ENCODE data around the gene HIF1A. TPM values are rescaled to one million over a fixed set of nuclear protein-coding genes. Genes with fewer than 3 reads are reported as not detected.
"Not testable (repeated sequence)": the region's sequence is repeated elsewhere in the genome, so short reads cannot be mapped to it uniquely, and the experiment has no call there.

HIF1A gene
- total RNA-seq, 1 donor from 2014 or later: 326 TPM

DNA sequence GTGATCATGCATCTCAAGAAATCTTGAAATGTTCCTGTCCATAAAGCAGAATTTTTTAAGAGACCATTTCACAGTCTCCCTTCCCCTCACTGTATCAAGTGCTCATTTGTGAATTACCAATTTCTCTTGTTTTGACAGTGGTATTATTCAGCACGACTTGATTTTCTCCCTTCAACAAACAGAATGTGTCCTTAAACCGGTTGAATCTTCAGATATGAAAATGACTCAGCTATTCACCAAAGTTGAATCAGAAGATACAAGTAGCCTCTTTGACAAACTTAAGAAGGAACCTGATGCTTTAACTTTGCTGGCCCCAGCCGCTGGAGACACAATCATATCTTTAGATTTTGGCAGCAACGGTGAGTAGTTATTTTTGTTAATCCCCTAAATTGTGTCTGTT lies 41.4 kb downstream of the HIF1A start:
- Mint-ChIP-seq H3K27me3 (ENCODE audit: unreplicated experiment) (no peaks in the 10 kb centered on the region), H3K27ac (ENCODE audit: unreplicated experiment) (peak overlapping the region; percentile 20), H3K9me3 (ENCODE audit: unreplicated experiment) (no peaks in the 10 kb centered on the region), H3K36me3 (ENCODE audit: unreplicated experiment) (peaks cover 63% of the 10 kb centered on the region), H3K4me3 (ENCODE audit: unreplicated experiment) (no peak overlapping the region), H3K4me1 (ENCODE audit: unreplicated experiment) (no peaks in the 10 kb centered on the region)
- TF ChIP-seq, protein P1, sequence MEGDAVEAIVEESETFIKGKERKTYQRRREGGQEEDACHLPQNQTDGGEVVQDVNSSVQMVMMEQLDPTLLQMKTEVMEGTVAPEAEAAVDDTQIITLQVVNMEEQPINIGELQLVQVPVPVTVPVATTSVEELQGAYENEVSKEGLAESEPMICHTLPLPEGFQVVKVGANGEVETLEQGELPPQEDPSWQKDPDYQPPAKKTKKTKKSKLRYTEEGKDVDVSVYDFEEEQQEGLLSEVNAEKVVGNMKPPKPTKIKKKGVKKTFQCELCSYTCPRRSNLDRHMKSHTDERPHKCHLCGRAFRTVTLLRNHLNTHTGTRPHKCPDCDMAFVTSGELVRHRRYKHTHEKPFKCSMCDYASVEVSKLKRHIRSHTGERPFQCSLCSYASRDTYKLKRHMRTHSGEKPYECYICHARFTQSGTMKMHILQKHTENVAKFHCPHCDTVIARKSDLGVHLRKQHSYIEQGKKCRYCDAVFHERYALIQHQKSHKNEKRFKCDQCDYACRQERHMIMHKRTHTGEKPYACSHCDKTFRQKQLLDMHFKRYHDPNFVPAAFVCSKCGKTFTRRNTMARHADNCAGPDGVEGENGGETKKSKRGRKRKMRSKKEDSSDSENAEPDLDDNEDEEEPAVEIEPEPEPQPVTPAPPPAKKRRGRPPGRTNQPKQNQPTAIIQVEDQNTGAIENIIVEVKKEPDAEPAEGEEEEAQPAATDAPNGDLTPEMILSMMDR (IDR thresholded peaks at IDR 0.05): no peak
- no peak for DNase-seq (ENCODE audit: extremely low spot score, unreplicated experiment)

DNA sequence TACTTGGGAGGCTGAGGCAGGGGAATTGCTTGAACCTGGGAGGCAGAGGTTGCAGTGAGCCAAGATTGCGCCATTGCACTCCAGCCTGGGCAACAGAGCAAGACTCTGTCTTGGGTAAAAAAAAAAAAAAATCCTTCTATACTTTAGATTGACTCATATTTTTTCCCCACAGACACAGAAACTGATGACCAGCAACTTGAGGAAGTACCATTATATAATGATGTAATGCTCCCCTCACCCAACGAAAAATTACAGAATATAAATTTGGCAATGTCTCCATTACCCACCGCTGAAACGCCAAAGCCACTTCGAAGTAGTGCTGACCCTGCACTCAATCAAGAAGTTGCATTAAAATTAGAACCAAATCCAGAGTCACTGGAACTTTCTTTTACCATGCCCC lies 42.6 kb downstream of the HIF1A start:
- no peak for DNase-seq (ENCODE audit: extremely low spot score, unreplicated experiment)
- TF ChIP-seq, protein P1 (IDR thresholded peaks at IDR 0.05): no peak
- Mint-ChIP-seq H3K27ac (ENCODE audit: unreplicated experiment) (peak overlapping the region; percentile 54), H3K4me1 (ENCODE audit: unreplicated experiment) (no peaks in the 10 kb centered on the region), H3K36me3 (ENCODE audit: unreplicated experiment) (peaks cover 58% of the 10 kb centered on the region), H3K9me3 (ENCODE audit: unreplicated experiment) (no peaks in the 10 kb centered on the region), H3K27me3 (ENCODE audit: unreplicated experiment) (no peaks in the 10 kb centered on the region), H3K4me3 (ENCODE audit: unreplicated experiment) (no peak overlapping the region)

DNA sequence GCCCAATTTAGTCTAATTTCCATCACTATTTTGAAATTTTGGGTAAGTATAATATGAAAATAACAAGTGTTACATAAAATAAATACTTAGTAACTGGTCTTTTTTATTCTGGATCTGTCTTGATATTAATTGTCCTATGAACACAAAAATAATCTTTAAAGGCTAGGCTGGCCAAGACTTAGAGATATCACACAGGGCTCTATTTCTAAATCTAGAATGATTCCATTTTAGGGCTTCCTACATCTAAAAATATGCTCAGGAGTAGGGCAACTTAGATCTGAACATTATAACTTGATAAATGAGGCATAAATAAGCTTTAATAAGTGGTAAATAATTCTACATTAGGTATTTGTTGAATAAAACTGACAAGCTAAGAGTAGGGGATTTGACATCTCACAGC lies 43.8 kb downstream of the HIF1A start:
- no peaks in the 10 kb centered on the region for H3K4me1 Mint-ChIP-seq (ENCODE audit: unreplicated experiment)
- no peak overlapping the region for H3K27ac Mint-ChIP-seq (ENCODE audit: unreplicated experiment)

DNA sequence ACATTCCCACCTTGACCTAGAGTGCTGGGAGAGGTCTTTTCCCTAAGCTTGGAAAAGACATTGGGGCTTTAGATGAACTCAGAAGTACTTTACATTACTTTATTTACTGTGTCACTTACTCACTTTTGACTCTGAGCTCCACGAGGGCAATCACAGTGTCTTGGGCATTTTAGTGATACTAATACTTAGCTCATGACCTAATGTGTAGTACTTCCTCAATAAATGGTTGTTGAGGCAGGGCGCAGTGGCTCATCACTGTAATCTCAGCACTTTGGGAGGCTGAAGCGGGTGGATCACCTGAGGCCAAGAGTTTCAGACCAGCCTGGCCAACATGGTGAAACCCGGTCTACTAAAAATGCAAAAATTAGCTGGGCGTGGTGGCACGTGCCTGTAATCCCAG lies 47.1 kb downstream of the HIF1A start:
- H3K27ac Mint-ChIP-seq (ENCODE audit: unreplicated experiment): no peak overlapping the region
- H3K4me3 Mint-ChIP-seq (ENCODE audit: unreplicated experiment): no peak overlapping the region
- no peaks in the 10 kb centered on the region for H3K27me3 Mint-ChIP-seq (ENCODE audit: unreplicated experiment)
- peaks cover 7% of the 10 kb centered on the region for H3K4me1 Mint-ChIP-seq (ENCODE audit: unreplicated experiment)
- H3K9me3 Mint-ChIP-seq (ENCODE audit: unreplicated experiment): no peaks in the 10 kb centered on the region
- TF ChIP-seq, protein P1 (IDR thresholded peaks at IDR 0.05): no peak
- peaks cover 51% of the 10 kb centered on the region for H3K36me3 Mint-ChIP-seq (ENCODE audit: unreplicated experiment)
- DNase-seq (ENCODE audit: extremely low spot score, unreplicated experiment): no peak

More for the DNA sequence above, 43.8 kb downstream of the HIF1A start:
- TF ChIP-seq, protein P1 (IDR thresholded peaks at IDR 0.05): no peak
- H3K4me3 Mint-ChIP-seq (ENCODE audit: unreplicated experiment): no peak overlapping the region
- no peak for DNase-seq (ENCODE audit: extremely low spot score, unreplicated experiment)
- H3K36me3 Mint-ChIP-seq (ENCODE audit: unreplicated experiment): peaks cover 54% of the 10 kb centered on the region
- no peaks in the 10 kb centered on the region for H3K9me3 Mint-ChIP-seq (ENCODE audit: unreplicated experiment)
- no peaks in the 10 kb centered on the region for H3K27me3 Mint-ChIP-seq (ENCODE audit: unreplicated experiment)

DNA sequence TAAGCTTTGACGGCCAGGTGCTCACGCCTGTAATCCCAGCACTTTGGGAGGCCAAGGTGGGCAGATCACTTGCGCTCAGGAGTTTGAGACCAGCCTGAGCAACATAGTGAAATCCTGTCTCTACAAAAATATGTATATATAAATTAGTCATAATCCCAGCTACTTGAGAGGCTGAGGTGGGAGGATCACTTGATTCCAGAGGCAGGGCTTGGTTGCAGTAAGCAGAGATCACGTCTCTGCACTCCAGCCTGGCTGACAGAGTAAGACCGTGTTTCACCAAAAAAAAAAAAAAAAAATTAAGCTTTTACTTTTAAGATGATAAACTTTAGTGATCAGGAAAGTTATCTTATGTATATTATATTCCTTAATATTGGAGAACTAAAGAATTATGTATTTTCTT lies 48.9 kb downstream of the HIF1A start:
- Mint-ChIP-seq H3K36me3 (ENCODE audit: unreplicated experiment) (peaks cover 51% of the 10 kb centered on the region), H3K27me3 (ENCODE audit: unreplicated experiment) (no peaks in the 10 kb centered on the region), H3K27ac (ENCODE audit: unreplicated experiment) (no peak overlapping the region), H3K4me1 (ENCODE audit: unreplicated experiment) (peaks cover 20% of the 10 kb centered on the region), H3K9me3 (ENCODE audit: unreplicated experiment) (no peaks in the 10 kb centered on the region), H3K4me3 (ENCODE audit: unreplicated experiment) (no peak overlapping the region)
- TF ChIP-seq, protein P1 (IDR thresholded peaks at IDR 0.05): no peak
- no peak for DNase-seq (ENCODE audit: extremely low spot score, unreplicated experiment)

DNA sequence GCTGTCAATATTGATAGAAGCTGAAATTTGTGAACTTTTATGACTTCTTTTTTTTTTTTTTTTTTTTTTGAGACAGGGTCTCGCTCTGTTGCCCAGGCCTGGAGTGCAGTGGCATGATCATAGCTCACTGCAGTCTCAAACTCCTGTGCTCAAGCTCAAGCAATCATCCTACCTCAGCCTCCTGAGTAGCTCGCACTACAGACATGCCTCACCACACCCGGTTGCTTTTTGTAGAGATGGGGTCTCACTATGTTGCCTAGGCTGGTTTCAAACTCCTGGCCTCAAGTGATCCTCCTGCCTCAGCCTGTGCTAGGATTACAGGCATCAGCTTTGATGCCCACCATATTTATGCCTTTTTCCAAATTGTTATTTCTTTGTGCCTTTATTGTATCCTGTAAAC lies 51.0 kb downstream of the HIF1A start:
- peaks cover 53% of the 10 kb centered on the region for H3K36me3 Mint-ChIP-seq (ENCODE audit: unreplicated experiment)
- not testable (repeated sequence) for DNase-seq (ENCODE audit: extremely low spot score, unreplicated experiment); H3K27me3 Mint-ChIP-seq (ENCODE audit: unreplicated experiment); H3K9me3 Mint-ChIP-seq (ENCODE audit: unreplicated experiment); H3K4me3 Mint-ChIP-seq (ENCODE audit: unreplicated experiment)
- peak overlapping the region; percentile 71 for H3K27ac Mint-ChIP-seq (ENCODE audit: unreplicated experiment)
- peaks cover 27% of the 10 kb centered on the region for H3K4me1 Mint-ChIP-seq (ENCODE audit: unreplicated experiment)
